Ramos (cell line): Measurements from ENCODE around the gene PNPLA6.

ENCODE experiments used
- in situ Hi-C: fragments of 300-500 bp; cut with MboI; formaldehyde crosslinking; loops from one replicate; pipeline ENCODE4 v1.14.3; 2022; ENCODE audit warnings: low sequenced_read_pairs; ENCODE audit not compliant: unreplicated experiment

PNPLA6 gene

DNA sequence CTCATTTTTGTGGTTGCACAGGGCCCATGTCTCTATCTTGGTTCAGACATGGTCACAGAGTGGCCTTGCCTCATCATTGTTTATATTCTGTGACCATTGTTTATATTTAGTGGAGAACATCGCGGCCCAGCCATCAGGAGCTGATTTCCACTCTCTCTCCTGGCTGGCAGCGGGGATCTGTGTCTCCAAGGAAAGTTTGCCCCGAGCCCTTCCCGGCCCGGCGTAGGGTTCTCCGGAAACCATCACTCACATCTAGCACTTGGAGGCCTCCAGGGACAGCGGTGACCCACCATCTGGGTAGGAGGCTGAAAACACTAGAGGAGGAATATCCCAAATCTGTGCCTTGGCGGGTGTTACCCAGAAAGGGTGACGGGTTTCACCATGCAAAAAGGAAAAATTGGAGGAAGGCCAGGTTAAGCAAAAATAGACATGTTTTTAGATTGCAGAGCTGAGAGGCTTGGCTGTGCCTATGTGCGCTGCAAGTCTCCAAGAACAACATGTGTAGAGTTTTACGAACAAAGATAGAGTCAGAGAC is 20.3 kb upstream of the PNPLA6 start:
- in situ Hi-C loops = no loop called here

DNA sequence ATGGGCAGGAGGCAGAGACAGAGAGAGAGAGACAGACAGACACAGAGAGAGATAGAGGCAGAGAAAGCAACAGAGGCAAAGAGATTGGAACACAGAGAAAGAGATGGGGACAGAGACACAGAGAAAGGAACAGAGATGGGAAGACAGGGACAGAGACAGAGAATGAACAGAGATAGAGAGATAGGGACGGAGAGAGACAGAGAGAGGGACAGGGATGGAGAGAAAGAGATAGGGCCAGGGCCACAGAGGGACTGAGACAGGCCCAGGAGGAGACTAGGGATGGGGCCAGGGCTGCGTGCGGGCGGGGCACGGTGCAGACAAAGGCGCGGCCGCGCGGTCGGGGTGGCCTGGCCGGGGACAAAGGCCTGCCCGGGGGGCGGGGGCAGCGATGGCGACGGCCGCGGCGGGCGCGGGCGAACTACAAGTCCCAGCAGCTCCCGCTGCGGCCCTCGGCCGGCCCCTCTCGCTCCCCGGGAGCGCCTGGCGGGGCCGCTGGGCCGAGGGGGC is 19.8 kb upstream of the PNPLA6 start, which contains the start of gene ZNF358:
Gene ZNF358 (plus strand): TSS at position 459 of the 507 bp plus-strand sequence. CDS start 3,140 bp downstream, outside the sequence.
- in situ Hi-C loops = no loop called here

DNA sequence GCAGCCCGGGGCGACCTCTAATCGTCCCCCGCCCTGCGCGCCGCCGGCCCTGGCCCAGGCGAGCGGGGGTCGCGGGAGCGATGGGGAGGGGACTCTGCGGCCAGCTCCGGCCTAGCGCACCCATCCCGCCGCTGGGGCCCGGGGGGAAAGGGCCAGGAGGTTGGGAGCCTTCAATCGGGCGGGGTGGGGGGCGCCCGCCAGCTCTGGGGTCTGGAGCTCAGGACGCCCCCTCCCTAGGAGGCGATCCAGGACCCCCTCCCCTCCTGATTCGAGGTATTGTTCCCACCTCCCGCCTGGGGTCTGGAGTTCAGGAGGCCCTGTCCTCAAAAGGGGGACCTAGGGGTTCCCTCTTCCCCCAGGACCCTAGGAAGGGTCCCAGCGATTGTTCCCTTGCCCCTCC is 19.2 kb upstream of the PNPLA6 start:
- in situ Hi-C loops = no loop called here

DNA sequence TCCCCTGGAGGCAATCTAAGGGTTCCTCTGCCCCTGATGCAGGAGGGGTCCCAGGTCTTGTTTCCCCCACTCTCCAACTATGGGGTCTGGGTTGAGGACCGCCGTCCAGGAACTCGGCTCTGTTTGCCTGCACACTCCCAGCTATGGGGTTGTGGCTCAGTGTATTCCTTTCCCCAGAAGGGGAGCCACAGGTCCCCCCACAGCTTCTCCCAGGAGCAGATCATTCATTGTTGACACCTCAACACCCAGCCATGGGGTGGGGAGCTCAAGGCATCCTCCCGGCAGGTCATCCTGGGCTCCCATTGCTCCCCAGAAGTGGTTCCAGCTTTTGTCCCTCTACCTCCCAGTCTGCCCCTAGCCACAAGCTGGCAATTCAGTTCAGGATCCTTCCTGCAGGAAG is 18.6 kb upstream of the PNPLA6 start:
- in situ Hi-C loops = no loop called here

DNA sequence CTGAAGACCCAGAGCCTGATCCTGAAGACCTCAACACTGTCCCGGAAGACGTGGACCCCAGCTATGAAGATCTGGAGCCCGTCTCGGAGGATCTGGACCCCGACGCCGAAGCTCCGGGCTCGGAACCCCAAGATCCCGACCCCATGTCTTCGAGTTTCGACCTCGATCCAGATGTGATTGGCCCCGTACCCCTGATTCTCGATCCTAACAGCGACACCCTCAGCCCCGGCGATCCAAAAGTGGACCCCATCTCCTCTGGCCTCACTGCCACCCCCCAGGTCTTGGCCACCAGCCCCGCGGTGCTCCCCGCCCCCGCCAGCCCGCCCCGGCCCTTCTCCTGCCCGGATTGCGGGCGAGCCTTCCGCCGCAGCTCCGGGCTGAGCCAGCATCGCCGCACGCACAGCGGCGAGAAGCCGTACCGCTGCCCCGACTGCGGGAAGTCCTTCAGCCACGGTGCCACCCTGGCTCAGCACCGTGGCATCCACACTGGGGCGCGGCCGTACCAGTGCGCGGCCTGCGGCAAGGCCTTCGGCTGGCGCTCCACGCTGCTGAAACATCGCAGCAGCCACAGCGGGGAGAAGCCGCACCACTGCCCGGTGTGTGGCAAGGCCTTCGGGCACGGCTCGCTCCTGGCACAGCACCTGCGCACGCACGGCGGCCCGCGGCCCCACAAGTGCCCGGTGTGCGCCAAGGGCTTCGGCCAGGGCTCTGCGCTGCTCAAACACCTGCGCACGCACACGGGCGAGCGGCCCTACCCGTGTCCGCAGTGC is 16.0 kb upstream of the PNPLA6 start:
- in situ Hi-C loops = no loop called here

DNA sequence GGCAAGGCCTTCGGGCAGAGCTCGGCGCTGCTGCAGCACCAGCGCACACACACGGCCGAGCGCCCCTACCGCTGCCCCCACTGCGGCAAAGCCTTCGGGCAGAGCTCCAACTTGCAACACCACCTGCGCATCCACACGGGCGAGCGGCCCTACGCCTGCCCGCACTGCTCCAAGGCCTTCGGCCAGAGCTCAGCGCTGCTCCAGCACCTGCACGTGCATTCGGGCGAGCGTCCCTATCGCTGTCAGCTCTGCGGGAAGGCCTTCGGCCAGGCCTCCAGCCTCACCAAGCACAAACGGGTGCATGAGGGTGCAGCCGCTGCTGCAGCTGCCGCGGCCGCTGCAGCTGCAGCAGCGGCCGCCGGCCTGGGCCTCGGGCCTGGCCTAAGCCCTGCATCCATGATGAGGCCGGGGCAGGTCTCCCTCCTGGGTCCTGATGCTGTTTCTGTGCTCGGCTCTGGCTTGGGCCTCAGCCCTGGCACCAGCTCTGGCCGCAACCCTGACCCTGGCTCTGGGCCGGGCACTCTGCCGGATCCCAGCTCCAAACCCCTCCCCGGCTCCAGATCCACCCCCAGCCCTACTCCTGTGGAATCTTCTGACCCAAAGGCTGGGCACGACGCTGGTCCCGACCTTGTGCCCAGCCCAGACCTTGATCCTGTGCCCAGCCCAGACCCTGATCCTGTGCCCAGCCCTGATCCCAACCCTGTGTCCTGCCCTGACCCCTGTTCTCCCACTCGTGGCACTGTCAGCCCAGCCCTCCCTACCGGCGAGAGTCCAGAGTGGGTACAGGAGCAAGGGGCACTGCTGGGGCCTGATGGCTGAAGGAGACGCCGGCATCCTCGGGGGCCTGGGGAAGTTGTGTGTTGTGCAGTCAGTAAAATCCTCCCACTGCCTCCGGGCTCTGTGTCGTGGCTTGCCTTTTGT is 15.1 kb upstream of the PNPLA6 start:
- in situ Hi-C loops = no loop called here

DNA sequence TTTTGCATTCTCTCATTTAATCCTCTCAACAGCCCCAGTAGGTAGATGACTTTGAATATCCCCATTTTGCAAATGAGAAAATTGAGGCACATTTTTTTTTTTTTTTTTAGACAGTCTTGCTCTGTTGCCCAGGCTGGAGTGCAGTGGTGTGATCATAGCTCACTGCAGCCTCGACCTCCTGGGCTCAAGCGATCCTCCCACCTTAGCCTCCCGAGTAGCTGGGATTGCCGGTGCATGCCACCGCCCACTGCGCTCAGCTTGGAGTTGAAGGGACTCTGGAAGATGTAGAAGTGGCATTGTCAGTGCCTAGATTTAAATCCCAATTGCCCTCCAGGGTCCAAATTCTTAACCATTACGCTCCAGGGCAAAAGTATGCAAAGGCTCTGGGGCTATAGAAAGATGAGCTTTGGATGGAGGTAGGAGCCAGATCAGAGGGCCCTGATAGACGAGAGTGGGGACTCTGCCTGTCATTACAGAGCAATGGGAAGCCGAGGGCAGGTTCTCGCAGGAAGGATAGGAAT is 13.9 kb upstream of the PNPLA6 start:
- in situ Hi-C loops = no loop called here

DNA sequence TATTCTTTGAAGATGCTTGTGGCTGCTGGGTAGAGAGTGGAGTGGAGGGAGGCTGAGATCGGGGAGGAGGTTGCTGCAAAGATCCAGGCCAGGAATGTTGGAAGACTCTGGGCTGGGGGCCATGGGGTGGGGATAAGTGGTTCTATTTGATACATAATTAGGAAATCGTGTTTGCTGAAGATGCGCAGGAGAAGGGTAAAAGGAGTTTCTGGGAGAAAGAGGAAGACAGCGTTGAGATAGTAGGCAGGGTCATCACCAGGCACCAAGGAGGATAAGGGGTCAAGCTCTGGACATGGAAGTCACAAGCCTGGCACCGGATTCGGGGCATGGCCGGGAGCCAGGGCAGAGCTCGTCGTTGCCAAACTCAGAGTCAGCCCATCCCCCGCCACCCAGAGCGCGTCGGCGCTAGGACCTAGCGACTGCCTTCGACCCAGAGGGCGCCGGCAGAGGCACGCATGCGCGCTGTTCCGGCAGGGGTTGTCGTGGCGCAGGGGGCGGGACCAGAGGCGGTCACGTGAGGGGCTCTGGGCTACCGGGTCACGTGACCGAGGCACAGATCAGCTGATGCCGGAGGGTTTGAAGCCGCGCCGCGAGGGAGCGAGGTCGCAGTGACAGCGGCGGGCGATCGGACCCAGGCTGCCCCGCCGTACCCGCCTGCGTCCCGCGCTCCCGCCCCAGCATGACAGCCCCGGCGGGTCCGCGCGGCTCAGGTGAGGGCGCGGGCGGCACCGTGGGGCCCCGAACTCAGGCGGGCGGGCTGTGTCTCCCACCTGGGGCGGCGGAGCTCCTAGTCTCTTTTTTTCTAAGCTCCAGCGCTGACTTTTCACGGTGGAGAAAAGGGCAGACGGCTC is 13.2 kb upstream of the PNPLA6 start, which contains the start of gene MCOLN1:
Gene MCOLN1 (plus strand): TSS at position 553 of the 851 bp plus-strand sequence. CDS start 127 bp downstream, at position 680.
- in situ Hi-C loops = no loop called here

DNA sequence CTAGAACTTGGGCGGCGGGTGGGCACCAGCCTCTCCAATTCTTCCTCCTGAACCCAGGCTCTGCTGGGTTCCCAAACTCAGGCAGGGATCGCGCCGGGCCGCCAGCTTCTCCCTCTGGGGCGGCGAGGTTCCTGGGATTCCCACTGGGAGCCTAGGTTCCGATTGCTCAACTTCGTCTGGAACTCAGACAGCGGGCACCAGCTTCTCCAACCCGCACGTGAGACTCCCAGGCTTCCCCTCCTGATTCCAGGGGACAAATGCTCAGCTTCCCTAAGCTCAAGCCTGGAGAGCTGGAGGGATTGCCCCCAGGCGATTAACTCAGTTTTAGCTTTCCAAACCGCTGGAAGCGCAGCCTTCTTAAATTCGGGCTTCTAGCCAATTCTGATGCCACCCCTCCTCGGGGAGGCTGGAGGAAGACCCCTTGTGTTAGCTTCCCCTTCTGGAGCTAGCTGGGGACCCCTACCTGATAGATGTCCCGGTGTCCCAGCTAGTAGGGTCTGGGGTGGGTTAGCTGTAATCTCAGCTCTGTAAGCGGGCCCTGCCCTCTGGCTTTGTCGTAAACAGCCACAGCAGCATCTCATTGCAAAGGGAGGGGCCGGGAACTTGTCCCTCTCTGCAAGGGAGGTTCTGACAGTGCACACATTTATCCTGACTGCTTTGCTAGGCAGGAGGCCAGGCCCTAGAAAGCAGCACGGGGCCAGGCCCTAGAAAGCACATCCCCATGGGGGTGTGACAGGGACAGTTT is 12.4 kb upstream of the PNPLA6 start:
- in situ Hi-C loops = no loop called here

DNA sequence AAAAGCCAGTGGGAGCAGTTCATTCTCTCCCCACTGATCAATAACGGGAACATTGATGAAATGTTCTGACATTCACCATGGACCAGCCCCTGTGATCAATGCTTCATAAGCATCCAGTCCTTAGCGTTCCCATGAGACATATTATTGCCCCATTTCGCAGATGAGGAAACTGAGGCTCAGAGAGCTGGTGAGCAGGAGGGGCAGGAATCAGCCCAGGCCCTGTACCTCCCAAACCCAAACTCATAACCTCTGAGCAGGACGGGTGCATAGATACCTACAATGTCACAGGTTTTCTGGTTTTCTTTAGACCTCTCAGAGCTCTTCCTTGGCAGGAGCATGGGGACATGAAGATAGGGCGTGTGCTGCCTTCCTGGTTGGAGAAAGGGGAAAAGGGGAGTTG is 11.0 kb upstream of the PNPLA6 start:
- in situ Hi-C loops = no loop called here

DNA sequence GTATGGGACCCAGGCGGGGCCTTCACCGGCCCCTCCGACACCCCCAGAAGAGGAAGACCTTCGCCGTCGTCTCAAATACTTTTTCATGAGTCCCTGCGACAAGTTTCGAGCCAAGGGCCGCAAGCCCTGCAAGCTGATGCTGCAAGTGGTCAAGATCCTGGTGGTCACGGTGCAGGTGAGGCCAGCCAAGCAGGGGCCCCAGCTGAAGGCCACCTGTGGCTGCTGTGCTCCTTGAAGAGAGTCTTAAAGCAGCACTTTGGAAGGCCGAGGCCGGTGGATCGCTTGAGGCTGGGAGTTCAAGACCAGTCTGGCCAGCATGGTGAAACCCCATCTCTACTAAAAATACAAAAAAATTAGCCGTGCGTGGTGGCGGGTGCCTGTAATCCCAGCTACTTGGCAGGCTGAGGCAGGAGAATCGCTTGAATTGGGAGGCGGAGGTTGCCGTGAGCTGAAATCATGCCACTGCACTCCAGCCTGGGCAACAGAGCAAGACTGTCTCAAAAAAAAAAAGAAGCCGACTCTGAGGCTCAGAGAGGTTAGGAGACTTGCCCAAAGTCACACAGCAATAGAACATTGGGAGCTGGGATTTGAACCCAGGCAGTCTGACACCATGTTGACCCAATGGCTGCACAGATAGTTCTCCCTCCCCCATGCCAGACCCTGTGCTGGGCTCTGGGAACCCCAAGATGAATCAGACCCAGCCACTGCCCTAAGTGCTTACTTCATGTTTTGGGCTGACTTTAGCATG is 10.4 kb upstream of the PNPLA6 start:
- in situ Hi-C loops = no loop called here

DNA sequence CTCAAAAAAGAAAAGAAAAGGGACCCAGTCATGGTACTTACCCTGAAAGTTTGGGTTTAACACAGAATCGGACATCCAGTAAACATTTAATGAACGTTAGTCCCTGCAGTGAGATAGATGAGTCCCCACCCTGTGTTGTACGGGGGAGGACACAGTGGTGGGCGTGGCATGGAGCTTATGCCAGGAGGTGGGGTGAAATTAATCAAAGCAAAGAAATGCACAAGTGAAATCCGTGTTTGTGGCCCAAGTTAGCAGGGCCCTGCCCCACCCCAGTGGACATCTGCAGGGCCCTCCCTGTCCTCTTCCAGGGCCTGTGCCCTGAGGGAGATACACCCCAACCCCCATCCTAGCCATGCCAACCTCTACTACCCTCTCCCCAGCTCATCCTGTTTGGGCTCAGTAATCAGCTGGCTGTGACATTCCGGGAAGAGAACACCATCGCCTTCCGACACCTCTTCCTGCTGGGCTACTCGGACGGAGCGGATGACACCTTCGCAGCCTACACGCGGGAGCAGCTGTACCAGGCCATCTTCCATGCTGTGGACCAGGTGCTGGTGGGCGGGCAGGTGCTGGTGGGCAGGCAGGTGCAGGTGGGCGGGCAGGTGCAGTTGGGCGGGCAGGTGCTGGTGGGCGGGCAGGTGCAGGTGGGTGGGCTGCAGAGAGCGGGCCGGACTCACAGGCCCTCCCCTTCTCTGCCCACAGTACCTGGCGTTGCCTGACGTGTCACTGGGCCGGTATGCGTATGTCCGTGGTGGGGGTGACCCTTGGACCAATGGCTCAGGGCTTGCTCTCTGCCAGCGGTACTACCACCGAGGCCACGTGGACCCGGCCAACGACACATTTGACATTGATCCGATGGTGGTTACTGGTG is 9.2 kb upstream of the PNPLA6 start:
- in situ Hi-C loops = no loop called here

DNA sequence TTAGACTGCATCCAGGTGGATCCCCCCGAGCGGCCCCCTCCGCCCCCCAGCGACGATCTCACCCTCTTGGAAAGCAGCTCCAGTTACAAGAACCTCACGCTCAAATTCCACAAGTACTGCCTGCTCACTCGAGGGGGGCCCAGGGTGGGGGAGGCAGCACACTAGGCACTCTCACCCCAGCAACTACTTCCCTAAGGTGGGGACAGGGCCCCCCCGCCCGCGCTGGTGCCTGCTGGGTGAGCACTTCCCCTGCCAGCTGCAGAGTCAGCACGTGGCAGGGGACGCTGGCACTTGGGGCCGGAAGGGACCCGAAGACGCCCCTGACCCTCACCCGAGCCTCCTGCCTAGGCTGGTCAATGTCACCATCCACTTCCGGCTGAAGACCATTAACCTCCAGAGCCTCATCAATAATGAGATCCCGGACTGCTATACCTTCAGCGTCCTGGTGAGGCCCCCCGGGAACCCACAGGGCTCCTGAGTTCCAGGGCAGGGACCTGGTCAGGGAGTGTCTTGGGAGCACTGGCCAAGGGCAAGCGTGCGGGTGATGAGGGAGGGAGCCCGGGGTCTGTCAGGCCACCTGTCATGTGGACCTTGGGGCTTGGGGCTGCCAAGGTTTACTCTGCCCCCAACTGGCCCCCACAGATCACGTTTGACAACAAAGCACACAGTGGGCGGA is 7.9 kb upstream of the PNPLA6 start:
- in situ Hi-C loops = no loop called here

DNA sequence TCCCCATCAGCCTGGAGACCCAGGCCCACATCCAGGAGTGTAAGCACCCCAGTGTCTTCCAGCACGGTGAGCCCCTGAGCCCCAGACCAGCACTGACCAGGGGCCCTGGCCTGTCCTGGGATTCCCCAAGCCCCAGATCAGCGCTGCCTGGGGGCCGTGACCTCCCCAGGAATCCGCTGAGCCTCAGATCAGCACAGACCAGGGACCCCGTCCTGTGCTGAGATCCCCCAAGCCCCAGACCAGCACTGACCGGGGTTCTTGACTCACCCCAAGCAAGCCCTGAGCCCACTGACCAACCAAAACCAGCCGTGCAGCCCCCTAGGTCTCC is 7.4 kb upstream of the PNPLA6 start:
- in situ Hi-C loops = no loop called here

DNA sequence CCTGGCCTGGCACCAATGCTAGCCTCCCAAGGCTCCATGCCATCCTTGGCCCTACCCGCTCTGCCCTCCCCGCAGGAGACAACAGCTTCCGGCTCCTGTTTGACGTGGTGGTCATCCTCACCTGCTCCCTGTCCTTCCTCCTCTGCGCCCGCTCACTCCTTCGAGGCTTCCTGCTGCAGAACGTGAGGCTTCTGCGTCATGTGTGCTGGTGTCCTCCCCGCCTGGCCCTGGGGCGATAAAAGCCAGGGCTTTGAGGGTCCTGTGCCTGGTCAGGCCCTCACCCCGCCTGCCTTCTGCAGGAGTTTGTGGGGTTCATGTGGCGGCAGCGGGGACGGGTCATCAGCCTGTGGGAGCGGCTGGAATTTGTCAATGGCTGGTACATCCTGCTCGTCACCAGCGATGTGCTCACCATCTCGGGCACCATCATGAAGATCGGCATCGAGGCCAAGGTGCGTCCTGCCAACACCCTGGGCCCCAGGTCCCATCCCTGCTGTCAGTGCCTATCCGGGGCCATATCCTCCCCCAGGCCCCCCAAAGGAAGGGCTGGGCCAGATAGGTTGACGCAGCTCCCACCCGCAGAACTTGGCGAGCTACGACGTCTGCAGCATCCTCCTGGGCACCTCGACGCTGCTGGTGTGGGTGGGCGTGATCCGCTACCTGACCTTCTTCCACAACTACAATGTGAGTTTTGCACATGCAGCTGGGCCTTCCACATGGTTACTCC is 6.8 kb upstream of the PNPLA6 start:
- in situ Hi-C loops = no loop called here

DNA sequence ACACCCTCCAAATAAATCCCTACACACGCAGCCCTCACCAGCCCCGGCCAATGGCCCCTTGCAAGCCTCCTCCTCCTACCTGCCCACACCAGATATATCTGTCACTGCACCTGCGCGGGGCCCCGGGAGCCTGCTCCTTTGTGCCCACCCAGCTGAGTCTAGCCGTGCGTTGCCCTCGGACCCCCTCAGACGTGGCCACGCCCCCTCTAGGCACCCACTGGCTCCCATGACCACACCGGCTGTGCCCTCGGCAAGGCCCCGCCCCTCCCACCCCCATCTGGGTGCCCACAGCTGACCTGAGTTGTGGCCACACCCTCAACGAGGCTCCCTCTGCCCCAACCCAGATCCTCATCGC is 6.3 kb upstream of the PNPLA6 start:
- in situ Hi-C loops = no loop called here
